Right lobe of liver (tissue), 6 donors: ENCODE results near the gene FAM174B. TPM values are rescaled to one million over a fixed set of nuclear protein-coding genes. Genes with fewer than 3 reads are reported as not detected.
"Not testable (repeated sequence)": the region's sequence is repeated elsewhere in the genome, so short reads cannot be mapped to it uniquely, and the experiment has no call there.

Experiments used
- ATAC-seq, 4 donors: fragments of 200-7000 bp; cut with Tn5 transposase; one replicate each; pipeline ENCODE4 v1.9.1; 2020; ENCODE audit warnings: mild to moderate bottlenecking in 4 of 4, moderate library complexity in 4 of 4
- DNase-seq, 3 donors: peaks; one replicate each; pipeline ENCODE4 v3.0.0-alpha.2; 2020
- H3K27ac ChIP-seq, 3 donors: fragments of 200-600 bp; one replicate each; pipeline ENCODE4 v1.8.0; 2022
- H3K27me3 ChIP-seq, 2 donors: fragments of 200-600 bp; one replicate each; pipeline ENCODE4 v1.8.0; 2022
- H3K36me3 ChIP-seq, 4 donors: fragments of 200-600 bp; sonication (generic) in 1 of 4; one replicate each; pipeline versions ENCODE4 v1.5.1 to v1.8.0; 2017 to 2022; ENCODE audit warnings: control low read depth in 1 of 4
- H3K4me1 ChIP-seq, 4 donors: fragments of 200-600 bp; sonication (generic) in 1 of 4; one replicate each; pipeline versions ENCODE4 v1.5.1 to v1.8.0; 2017 to 2022; ENCODE audit warnings: control low read depth in 1 of 4
- H3K4me3 ChIP-seq, 3 donors: fragments of 200-600 bp; one replicate each; pipeline ENCODE4 v1.8.0; 2022
- H3K9me3 ChIP-seq, 4 donors: fragments of 200-600 bp; sonication (generic) in 1 of 4; one replicate each; pipeline versions ENCODE4 v1.5.1 to v1.8.0; 2017 to 2022; ENCODE audit warnings: control low read depth in 1 of 4
- CTCF ChIP-seq, 4 donors: fragments of 200-600 bp in 3 of 4; fragments of 450-650 bp in 1 of 4; IDR thresholded peaks; one replicate each; pipeline versions ENCODE4 v1.5.1 to v1.8.0; 2016 to 2022; ENCODE audit warnings: antibody characterized with exemption in 4 of 4, mild to moderate bottlenecking in 2 of 4
- POLR2A ChIP-seq: fragments of 450-650 bp; IDR thresholded peaks from one replicate; pipeline ENCODE4 v1.6.1; 2017; ENCODE audit warnings: antibody characterized with exemption, mild to moderate bottlenecking
- WGBS: methylation state at CpG from one replicate; pipeline ENCODE4 v1.1.6; 2018; ENCODE audit warnings: low coverage, low lambda C conversion rate; ENCODE audit not compliant: insufficient coverage; ENCODE audit errors: missing lambda C conversion rate; 5-methylcytosine and 5-hydroxymethylcytosine counted together
- intact Hi-C, 2 donors: fragments of 100-400 bp; cut with DNase I; formaldehyde crosslinking; loops; one replicate each; pipeline versions ENCODE4 v1.11.2 to v1.14.1; 2022
- total RNA-seq, 6 experiments: library from RNA; depleted of rRNA in 2 of 6; stranded (reverse); fragments of >200 nt in 2 of 6; fragmentation: NEBNext Ultra II Directional in 3 of 6; extraction: Animal tissue kit (Norgen Biotek cat#: 25700) in 3 of 6; gene quantifications; one replicate each; pipeline versions ENCODE4 v1.1.0 to v1.2.4, GENCODE V29; 2016 to 2023
- donor health status: DM: no; HTN: yes; CAD: no.
- donor health status: DM: no; HTN: no; CAD: no.
- donor health status: DM: no; HTN: no; CAD: no.
- donor health status: DM: no; HTN: yes; CAD: no.
- donor health status: DM: no; HTN: yes; CAD: no.

The FAM174B gene
- total RNA-seq, 6 experiments from 2014 or later: 2.0 to 11.9 (median 4.7) TPM

GRCh38 chr15:92608866-92609700 lies 46.5 kb downstream of the FAM174B start:
- no peak for DNase-seq
- TF ChIP-seq CTCF (IDR thresholded peaks at IDR 0.05): no peak
- intact Hi-C loops: no loop called here
- Histone ChIP-seq H3K36me3 (no peaks in the 10 kb centered on the region), H3K27ac (no peak overlapping the region), H3K4me1 (peaks cover 0 to 6% (median 2%) of the 10 kb centered on the region in 4 donors), H3K4me3 (no peak overlapping the region), H3K27me3 (no peaks in the 10 kb centered on the region), H3K9me3 (no peaks in the 10 kb centered on the region)
- ATAC-seq: no peak
- 65% methylated on average over 4 of the region's 20 CpGs for WGBS

GRCh38 chr15:92606836-92607150 lies 48.8 kb downstream of the FAM174B start:
- intact Hi-C loops, DNase-seq, H3K4me1 ChIP-seq, H3K9me3 ChIP-seq, H3K27ac ChIP-seq, ATAC-seq, H3K36me3 ChIP-seq, H3K4me3 ChIP-seq, H3K27me3 ChIP-seq: not testable (repeated sequence)
- WGBS: 73% methylated on average over 3 of the region's 15 CpGs

GRCh38 chr15:92606126-92606835 lies 49.3 kb downstream of the FAM174B start:
- intact Hi-C loops: no loop called here
- DNase-seq (no peak), ATAC-seq (peak in 1 of 4 donors; percentile 65)
- H3K27me3 ChIP-seq: no peaks in the 10 kb centered on the region
- TF ChIP-seq CTCF (IDR thresholded peaks at IDR 0.05) (no peak), POLR2A (no peak)
- 67% methylated on average over 7 of the region's 9 CpGs for WGBS
- no peaks in the 10 kb centered on the region for H3K4me1 ChIP-seq
- H3K9me3 ChIP-seq: no peaks in the 10 kb centered on the region
- no peak overlapping the region for H3K27ac ChIP-seq
- H3K36me3 ChIP-seq: no peaks in the 10 kb centered on the region
- H3K4me3 ChIP-seq: no peak overlapping the region

- DNase-seq (no peak), ATAC-seq (no peak)
- Histone ChIP-seq H3K36me3 (no peaks in the 10 kb centered on the region), H3K4me3 (no peak overlapping the region), H3K27me3 (no peaks in the 10 kb centered on the region), H3K27ac (no peak overlapping the region), H3K9me3 (no peaks in the 10 kb centered on the region), H3K4me1 (no peaks in the 10 kb centered on the region)
- intact Hi-C loops: no loop called here
- no peak for TF ChIP-seq CTCF (IDR thresholded peaks at IDR 0.05)
- TF ChIP-seq POLR2A: no peak
- 75% methylated on average over 10 of the region's 14 CpGs for WGBS
These were observed 50.2 kb downstream of the FAM174B start for GRCh38 chr15:92605225-92605944.
